Endodermal cell (in vitro differentiated cells): ENCODE measurements around the gene FCN2. TPM values are rescaled to one million over a fixed set of nuclear protein-coding genes. Genes with fewer than 3 reads are reported as not detected.

Source experiments
- DNase-seq: peaks from one replicate; pipeline ENCODE4 v3.0.0-alpha.2; 2017
- H3K27ac ChIP-seq: 2 replicates; pipeline ENCODE4 v1.5.1; 2013; ENCODE audit warnings: mild to moderate bottlenecking, low read depth, low read length, moderate library complexity
- H3K27me3 ChIP-seq: 2 replicates; pipeline ENCODE4 v1.6.1; 2013; ENCODE audit warnings: mild to moderate bottlenecking, low read length, moderate library complexity; ENCODE audit not compliant: insufficient read depth, control insufficient read depth, poor library complexity, severe bottlenecking
- H3K36me3 ChIP-seq: 2 replicates; pipeline ENCODE4 v1.7.0; 2013; ENCODE audit warnings: mild to moderate bottlenecking, low read length, moderate library complexity; ENCODE audit not compliant: control insufficient read depth, insufficient read depth
- H3K4me1 ChIP-seq: one replicate; pipeline ENCODE4 v1.7.0; 2013; ENCODE audit warnings: low read length; ENCODE audit not compliant: control insufficient read depth, insufficient read depth
- H3K4me3 ChIP-seq: 2 replicates; pipeline ENCODE4 v1.5.1; 2013; ENCODE audit warnings: mild to moderate bottlenecking, low read length, moderate library complexity
- H3K9ac ChIP-seq: 2 replicates; pipeline ENCODE4 v1.6.1; 2013; ENCODE audit warnings: mild to moderate bottlenecking, low read length, moderate library complexity; ENCODE audit not compliant: poor library complexity, severe bottlenecking; ENCODE audit errors: extremely low read depth
- H3K9me3 ChIP-seq: 2 replicates; pipeline ENCODE4 v1.6.1; 2013; ENCODE audit warnings: mild to moderate bottlenecking, low read length, moderate library complexity; ENCODE audit not compliant: control insufficient read depth
- H3K27ac Mint-ChIP-seq: 2 replicates; pipeline ENCODE4 v1.8.0; 2020; ENCODE audit warnings: mixed read lengths
- H3K27me3 Mint-ChIP-seq: 2 replicates; pipeline ENCODE4 v1.8.0; 2021; ENCODE audit warnings: mild to moderate bottlenecking, mixed read lengths; ENCODE audit not compliant: insufficient read depth
- H3K36me3 Mint-ChIP-seq: 2 replicates; pipeline ENCODE4 v1.8.0; 2020; ENCODE audit warnings: low read depth, mixed read lengths
- H3K4me1 Mint-ChIP-seq: 2 replicates; pipeline ENCODE4 v1.8.0; 2020; ENCODE audit warnings: mixed read lengths
- H3K4me3 Mint-ChIP-seq: 2 replicates; pipeline ENCODE4 v1.8.0; 2020; ENCODE audit warnings: mild to moderate bottlenecking, moderate library complexity, mixed read lengths
- H3K9me3 Mint-ChIP-seq: 2 replicates; pipeline ENCODE4 v1.8.0; 2020; ENCODE audit warnings: mild to moderate bottlenecking, mixed read lengths
- WGBS, 2 experiments: methylation state at CpG; one replicate each; pipeline versions ENCODE4 v1.1.5 to v1.1.7; 2013; ENCODE audit warnings: missing lambda C conversion rate in 2 of 2, mixed read lengths in 1 of 2; ENCODE audit not compliant: insufficient coverage in 1 of 2, insufficient read length in 1 of 2; 5-methylcytosine and 5-hydroxymethylcytosine counted together
- total RNA-seq, 2 donors: library from RNA; stranded (reverse); fragmentation: NEBNext Ultra II Directional in 1 of 2; extraction: Animal tissue kit (Norgen Biotek cat#: 25700) in 1 of 2; gene quantifications; 2 replicates in 1 of 2; 3 replicates in 1 of 2; pipeline ENCODE4 v1.2.1, GENCODE V29; 2021
- TF ChIP-seq, protein P1 (sequence below): fragments of 200-600 bp; sonication (generic); conservative IDR thresholded peaks from 2 replicates; pipeline ENCODE4 v1.5.0; 2021; ENCODE audit warnings: antibody characterized with exemption, mild to moderate bottlenecking

Gene FCN2
- total RNA-seq, 2 donors from 2014 or later = not detected

DNA sequence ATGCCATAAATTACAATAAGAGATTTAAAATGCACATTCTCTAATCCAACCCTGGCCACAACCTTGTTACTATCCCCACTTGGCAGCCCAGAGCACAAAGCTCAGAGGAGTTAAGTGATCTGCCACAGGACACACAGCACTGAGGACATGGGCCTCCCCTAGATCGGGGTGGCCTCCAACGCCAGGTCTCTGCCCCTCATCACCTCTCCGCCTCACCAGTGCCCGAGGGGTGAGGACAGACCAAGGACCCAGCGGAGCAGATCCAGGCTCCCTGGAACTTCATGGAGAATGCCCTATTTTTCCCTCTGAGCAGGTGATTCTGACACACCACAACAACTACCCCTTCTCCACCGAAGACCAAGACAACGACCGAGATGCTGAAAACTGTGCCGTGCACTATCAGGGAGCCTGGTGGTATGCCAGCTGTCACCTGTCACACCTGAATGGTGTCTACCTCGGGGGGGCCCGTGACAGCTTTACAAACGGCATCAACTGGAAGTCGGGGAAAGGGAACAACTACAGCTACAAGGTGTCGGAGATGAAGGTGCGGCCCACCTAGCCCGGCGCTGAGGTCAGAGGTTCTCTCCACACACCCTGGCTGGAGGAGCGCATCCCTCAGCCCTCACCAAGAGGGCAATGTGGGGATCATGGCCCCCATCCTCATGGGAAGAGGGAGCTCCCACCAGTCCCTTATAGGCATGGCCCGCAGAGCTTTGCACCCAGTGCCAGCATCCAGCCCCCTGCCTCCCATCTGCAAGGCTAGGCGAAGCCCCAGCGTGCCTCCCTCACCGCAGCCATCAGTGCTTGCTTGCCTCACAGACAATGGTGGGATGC is 12.5 kb upstream of the FCN2 start:
- Mint-ChIP-seq H3K4me3 (no peak overlapping the region), H3K9me3 (no peaks in the 10 kb centered on the region)
- WGBS, 2 experiments = 94 to 97% methylated on average over 10 to 22 of the region's 22 CpGs

DNA sequence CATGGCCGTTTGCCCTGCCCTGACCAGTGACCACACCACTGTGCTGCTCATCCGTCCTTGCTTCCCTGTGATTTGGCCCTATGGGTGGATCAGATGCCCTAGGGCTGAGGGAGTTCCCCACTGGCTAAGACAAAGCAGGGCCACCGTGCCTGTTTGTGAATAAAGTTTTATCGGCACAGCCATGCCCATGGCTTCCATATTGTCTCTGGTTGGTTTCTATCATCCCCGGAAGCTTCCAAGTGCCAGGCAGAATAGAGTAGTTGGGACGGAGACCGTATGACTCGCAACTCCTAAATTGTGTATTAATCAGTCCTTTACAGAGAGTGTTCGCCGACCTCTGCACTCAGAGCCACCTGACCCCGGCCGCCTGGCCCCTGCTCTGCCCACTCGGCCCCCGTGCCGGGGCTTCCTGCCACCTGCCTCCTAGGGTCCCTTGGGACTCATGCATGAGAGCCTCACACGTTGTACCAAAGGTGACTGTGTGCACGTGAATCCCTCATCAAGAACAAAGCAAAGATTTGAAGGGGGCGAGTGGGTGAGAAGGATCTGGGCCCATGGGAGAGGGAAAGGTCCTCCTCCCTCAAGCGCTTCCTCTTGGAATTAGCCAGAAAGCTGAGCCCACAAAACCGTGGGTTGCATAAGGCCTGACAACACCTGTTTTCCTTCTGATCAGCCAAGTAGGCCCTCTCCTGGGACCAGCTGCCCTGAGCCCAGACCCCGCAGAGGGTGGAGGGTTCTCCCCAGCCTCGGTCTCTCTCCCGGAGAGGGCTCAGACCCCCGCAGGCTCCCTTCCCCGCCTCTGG is 11.7 kb upstream of the FCN2 start:
- Mint-ChIP-seq H3K9me3 (no peaks in the 10 kb centered on the region), H3K27me3 (no peaks in the 10 kb centered on the region), H3K4me3 (no peak overlapping the region), H3K4me1 (no peaks in the 10 kb centered on the region), H3K27ac (no peak overlapping the region), H3K36me3 (no peaks in the 10 kb centered on the region)
- Histone ChIP-seq H3K36me3 (no peaks in the 10 kb centered on the region), H3K27ac (no peak overlapping the region), H3K4me1 (no peaks in the 10 kb centered on the region), H3K27me3 (no peaks in the 10 kb centered on the region), H3K9me3 (no peaks in the 10 kb centered on the region), H3K9ac (no peak overlapping the region), H3K4me3 (no peak overlapping the region)
- TF ChIP-seq, protein P1, sequence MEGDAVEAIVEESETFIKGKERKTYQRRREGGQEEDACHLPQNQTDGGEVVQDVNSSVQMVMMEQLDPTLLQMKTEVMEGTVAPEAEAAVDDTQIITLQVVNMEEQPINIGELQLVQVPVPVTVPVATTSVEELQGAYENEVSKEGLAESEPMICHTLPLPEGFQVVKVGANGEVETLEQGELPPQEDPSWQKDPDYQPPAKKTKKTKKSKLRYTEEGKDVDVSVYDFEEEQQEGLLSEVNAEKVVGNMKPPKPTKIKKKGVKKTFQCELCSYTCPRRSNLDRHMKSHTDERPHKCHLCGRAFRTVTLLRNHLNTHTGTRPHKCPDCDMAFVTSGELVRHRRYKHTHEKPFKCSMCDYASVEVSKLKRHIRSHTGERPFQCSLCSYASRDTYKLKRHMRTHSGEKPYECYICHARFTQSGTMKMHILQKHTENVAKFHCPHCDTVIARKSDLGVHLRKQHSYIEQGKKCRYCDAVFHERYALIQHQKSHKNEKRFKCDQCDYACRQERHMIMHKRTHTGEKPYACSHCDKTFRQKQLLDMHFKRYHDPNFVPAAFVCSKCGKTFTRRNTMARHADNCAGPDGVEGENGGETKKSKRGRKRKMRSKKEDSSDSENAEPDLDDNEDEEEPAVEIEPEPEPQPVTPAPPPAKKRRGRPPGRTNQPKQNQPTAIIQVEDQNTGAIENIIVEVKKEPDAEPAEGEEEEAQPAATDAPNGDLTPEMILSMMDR = no peak
- WGBS, 2 experiments = 92 to 93% methylated on average over 14 to 25 of the region's 25 CpGs
- DNase-seq = no peak

More for the DNA sequence above, 12.5 kb upstream of the FCN2 start:
- H3K4me3 ChIP-seq = no peak overlapping the region
- H3K27me3 ChIP-seq = no peaks in the 10 kb centered on the region
- Mint-ChIP-seq H3K27ac (no peak overlapping the region), H3K4me1 (no peaks in the 10 kb centered on the region), H3K27me3 (no peaks in the 10 kb centered on the region), H3K36me3 (no peaks in the 10 kb centered on the region)
- no peaks in the 10 kb centered on the region for H3K9me3 ChIP-seq
- no peaks in the 10 kb centered on the region for H3K36me3 ChIP-seq
- DNase-seq = peak; percentile 26
- TF ChIP-seq, protein P1 = no peak
- H3K27ac ChIP-seq = no peak overlapping the region
- no peaks in the 10 kb centered on the region for H3K4me1 ChIP-seq
- H3K9ac ChIP-seq = no peak overlapping the region

DNA sequence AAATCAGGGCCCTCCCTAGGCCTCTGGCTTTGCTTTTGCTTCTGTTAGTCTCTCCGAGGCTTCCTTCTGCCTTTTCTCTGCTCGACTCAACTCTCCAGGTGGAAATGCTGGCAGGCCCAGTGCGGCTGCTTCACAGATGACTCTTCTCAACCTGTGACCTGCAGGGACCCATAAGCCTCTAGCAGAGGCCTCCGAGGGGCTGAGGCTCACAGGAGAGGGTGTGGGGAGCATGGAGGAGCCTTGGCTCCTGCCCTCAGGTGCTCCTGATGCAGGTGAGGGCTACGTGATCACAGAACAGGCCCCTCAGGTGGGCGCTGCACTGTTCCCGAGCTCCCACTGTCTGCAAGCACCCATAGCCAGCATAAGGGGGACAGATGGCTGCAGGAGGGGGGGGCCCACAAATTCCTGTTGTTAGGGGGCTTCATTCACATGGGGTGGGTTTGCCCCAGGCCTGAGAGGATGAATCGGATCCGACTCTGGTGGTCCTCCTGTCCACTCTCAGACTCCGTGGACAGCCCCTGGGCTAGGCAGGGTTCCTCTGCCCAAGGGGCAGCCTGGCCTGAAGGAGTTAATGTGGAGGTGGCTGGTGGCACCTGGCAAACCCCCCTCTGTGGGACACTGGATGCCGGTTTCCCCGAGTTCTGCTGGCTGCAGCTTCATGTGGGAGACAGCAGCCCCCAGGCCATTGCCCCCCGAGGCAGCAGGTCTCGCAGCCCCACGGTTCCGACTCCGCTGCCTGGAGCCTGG is 10.9 kb upstream of the FCN2 start:
- H3K27ac ChIP-seq = no peak overlapping the region
- H3K36me3 ChIP-seq = no peaks in the 10 kb centered on the region
- Mint-ChIP-seq H3K27ac (peak overlapping the region; percentile 64), H3K4me3 (no peak overlapping the region), H3K36me3 (no peaks in the 10 kb centered on the region), H3K9me3 (peaks cover 2% of the 10 kb centered on the region), H3K4me1 (no peaks in the 10 kb centered on the region), H3K27me3 (no peaks in the 10 kb centered on the region)
- H3K9ac ChIP-seq = no peak overlapping the region
- 91 to 100% methylated on average over 1 to 17 of the region's 17 CpGs for WGBS, 2 experiments
- DNase-seq = no peak
- TF ChIP-seq, protein P1 = no peak
- H3K9me3 ChIP-seq = no peaks in the 10 kb centered on the region
- no peak overlapping the region for H3K4me3 ChIP-seq
- no peaks in the 10 kb centered on the region for H3K4me1 ChIP-seq
- H3K27me3 ChIP-seq = no peaks in the 10 kb centered on the region
